Measurements from ENCODE around the gene MT4. TPM values are rescaled to one million over a fixed set of nuclear protein-coding genes. Genes with fewer than 3 reads are reported as not detected.
A peak's percentile ranks its signal among the peaks of the same experiment; 100 is the strongest.

Gene MT4
- total RNA-seq (not detected in 2 replicates), polyA plus RNA-seq (not detected in 2 replicates)

GRCh38 chr16:56564793-56565477 is at the start of gene MT4:
Gene MT4, plus strand, starts transcription at chr16:56565073. Its CDS starts 56 bp downstream, at chr16:56565129.
- Histone ChIP-seq H3K4me3 (no peak within 1 kb of the TSS), H3K4me1 (ENCODE audit: low read depth) (no peaks in the 10 kb centered on the region), H3K9me3 (ENCODE audit: low read depth) (no peaks in the 10 kb centered on the region), H3K27ac (no peak within 1 kb of the TSS), H3K27me3 (peaks cover 19% of the 10 kb centered on the region), H3K36me3 (no peaks in the 10 kb centered on the region)
- DNase-seq (ENCODE audit: low read depth in 1 of 2, low spot score in 1 of 2) = no peak
- no peak for TF ChIP-seq CTCF (IDR thresholded peaks at IDR 0.05; ENCODE audit: low read depth, low read length)

- Histone ChIP-seq H3K9me3 (ENCODE audit: low read depth) (no peaks in the 10 kb centered on the region), H3K27ac (no peak overlapping the region), H3K4me3 (no peak overlapping the region), H3K27me3 (no peaks in the 10 kb centered on the region), H3K4me1 (ENCODE audit: low read depth) (no peaks in the 10 kb centered on the region), H3K36me3 (peaks cover 5% of the 10 kb centered on the region)
- TF ChIP-seq CTCF (IDR thresholded peaks at IDR 0.05; ENCODE audit: low read depth, low read length) = no peak
- no peak for DNase-seq (ENCODE audit: low read depth in 1 of 2, low spot score in 1 of 2)
Measured at GRCh38 chr16:56515665-56516064, 49.2 kb upstream of the MT4 start.

GRCh38 chr16:56517206-56517605 is 47.7 kb upstream of the MT4 start:
- H3K9me3 ChIP-seq (ENCODE audit: low read depth) = no peaks in the 10 kb centered on the region
- H3K36me3 ChIP-seq = no peaks in the 10 kb centered on the region
- H3K27me3 ChIP-seq = no peaks in the 10 kb centered on the region
- no peak for DNase-seq (ENCODE audit: low read depth in 1 of 2, low spot score in 1 of 2)
- H3K27ac ChIP-seq = no peak overlapping the region
- no peak for TF ChIP-seq CTCF (IDR thresholded peaks at IDR 0.05; ENCODE audit: low read depth, low read length)
- H3K4me3 ChIP-seq = no peak overlapping the region
- no peaks in the 10 kb centered on the region for H3K4me1 ChIP-seq (ENCODE audit: low read depth)

- no peaks in the 10 kb centered on the region for H3K4me1 ChIP-seq (ENCODE audit: low read depth)
- H3K27ac ChIP-seq = no peak overlapping the region
- H3K9me3 ChIP-seq (ENCODE audit: low read depth) = no peaks in the 10 kb centered on the region
- H3K36me3 ChIP-seq = no peaks in the 10 kb centered on the region
- DNase-seq (ENCODE audit: low read depth in 1 of 2, low spot score in 1 of 2) = no peak
- no peaks in the 10 kb centered on the region for H3K27me3 ChIP-seq
- TF ChIP-seq CTCF (IDR thresholded peaks at IDR 0.05; ENCODE audit: low read depth, low read length) = no peak
- no peak overlapping the region for H3K4me3 ChIP-seq
Measured at GRCh38 chr16:56518425-56518824, 46.4 kb upstream of the MT4 start.

GRCh38 chr16:56519459-56520250 is 45.2 kb upstream of the MT4 start, which contains the start of gene BBS2:
Gene BBS2, minus strand, starts transcription at chr16:56520024. Its CDS starts 162 bp downstream, at chr16:56519862.
- H3K9me3 ChIP-seq (ENCODE audit: low read depth) = no peaks in the 10 kb centered on the region
- no peak for TF ChIP-seq CTCF (IDR thresholded peaks at IDR 0.05; ENCODE audit: low read depth, low read length)
- H3K27ac ChIP-seq = peak within 1 kb of the TSS; percentile 84

More at GRCh38 chr16:56519459-56520250, 45.2 kb upstream of the MT4 start, which contains the start of gene BBS2:
- Histone ChIP-seq H3K36me3 (no peaks in the 10 kb centered on the region), H3K4me3 (peak within 1 kb of the TSS; percentile 98), H3K4me1 (ENCODE audit: low read depth) (no peaks in the 10 kb centered on the region), H3K27me3 (no peaks in the 10 kb centered on the region)
- peak; percentile 88 to 91 for DNase-seq (ENCODE audit: low read depth in 1 of 2, low spot score in 1 of 2)

All from cardiac muscle cell (in vitro differentiated cells and primary cell).